ENCODE results near the gene RAB23. TPM values are rescaled to one million over a fixed set of nuclear protein-coding genes. Genes with fewer than 3 reads are reported as not detected.

The RAB23 gene
- total RNA-seq, 1 experiment from 2014 or later: 13.8 TPM

GRCh38 chr6:57210060-57210459 is 12.0 kb downstream of the RAB23 start:
- no peak for DNase-seq
- Histone ChIP-seq H3K4me2 (no peak overlapping the region), H2AFZ (no peak overlapping the region), H3K27me3 (ENCODE audit: insufficient read depth, low read depth) (no peaks in the 10 kb centered on the region), H3K79me2 (ENCODE audit: low read depth) (no peaks in the 10 kb centered on the region; the same call in 1 of the 2 replicates), H3K4me3 (no peak overlapping the region), H3K36me3 (ENCODE audit: low read depth) (0 out of 2 replicates have a peak, but pooled peaks cover 6% of the 10 kb centered on the region), H3K27ac (no peak overlapping the region), H3K9me2 (ENCODE audit: insufficient read depth) (no peaks in the 10 kb centered on the region), H3F3A (ENCODE audit: insufficient read depth, low read depth) (no peaks in the 10 kb centered on the region; the same call in 1 of the 2 replicates), H3K9me3 (ENCODE audit: insufficient read depth, low read depth) (no peaks in the 10 kb centered on the region), H4K20me1 (ENCODE audit: insufficient read depth) (no peaks in the 10 kb centered on the region), H3K4me1 (replicated peaks; ENCODE audit: insufficient read depth) (no peaks in the 10 kb centered on the region)
- intact Hi-C loops (cut with micrococcal nuclease; ENCODE audit: unreplicated experiment): no loop called here
- no TSS peak for BruUV-seq (replicated peaks)
- ChIA-PET POLR2A (ENCODE audit: unreplicated experiment) (no interaction called here), CTCF (no interaction called here)
- TF ChIP-seq, protein P1, sequence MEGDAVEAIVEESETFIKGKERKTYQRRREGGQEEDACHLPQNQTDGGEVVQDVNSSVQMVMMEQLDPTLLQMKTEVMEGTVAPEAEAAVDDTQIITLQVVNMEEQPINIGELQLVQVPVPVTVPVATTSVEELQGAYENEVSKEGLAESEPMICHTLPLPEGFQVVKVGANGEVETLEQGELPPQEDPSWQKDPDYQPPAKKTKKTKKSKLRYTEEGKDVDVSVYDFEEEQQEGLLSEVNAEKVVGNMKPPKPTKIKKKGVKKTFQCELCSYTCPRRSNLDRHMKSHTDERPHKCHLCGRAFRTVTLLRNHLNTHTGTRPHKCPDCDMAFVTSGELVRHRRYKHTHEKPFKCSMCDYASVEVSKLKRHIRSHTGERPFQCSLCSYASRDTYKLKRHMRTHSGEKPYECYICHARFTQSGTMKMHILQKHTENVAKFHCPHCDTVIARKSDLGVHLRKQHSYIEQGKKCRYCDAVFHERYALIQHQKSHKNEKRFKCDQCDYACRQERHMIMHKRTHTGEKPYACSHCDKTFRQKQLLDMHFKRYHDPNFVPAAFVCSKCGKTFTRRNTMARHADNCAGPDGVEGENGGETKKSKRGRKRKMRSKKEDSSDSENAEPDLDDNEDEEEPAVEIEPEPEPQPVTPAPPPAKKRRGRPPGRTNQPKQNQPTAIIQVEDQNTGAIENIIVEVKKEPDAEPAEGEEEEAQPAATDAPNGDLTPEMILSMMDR (conservative IDR thresholded peaks at IDR 0.05): no peak
- TF ChIP-seq EZH2 (IDR thresholded peaks at IDR 0.05; ENCODE audit: low read depth): no peak

- ChIA-PET POLR2A (ENCODE audit: unreplicated experiment) (no interaction called here), CTCF (no interaction called here)
- no peak overlapping the region for H3K4me2 ChIP-seq
- no peak overlapping the region for H3K27ac ChIP-seq
- intact Hi-C loops (cut with micrococcal nuclease; ENCODE audit: unreplicated experiment): no loop called here
- no peaks in the 10 kb centered on the region; the same call in 1 of the 2 replicates for H3K79me2 ChIP-seq (ENCODE audit: low read depth)
- no peaks in the 10 kb centered on the region for H3K27me3 ChIP-seq (ENCODE audit: insufficient read depth, low read depth)
- 0 out of 2 replicates have a peak, but pooled peaks cover 6% of the 10 kb centered on the region for H3K36me3 ChIP-seq (ENCODE audit: low read depth)
- no peak for DNase-seq
- H3K4me3 ChIP-seq: no peak overlapping the region
- no TSS peak for BruUV-seq (replicated peaks)
- TF ChIP-seq, protein P1 (conservative IDR thresholded peaks at IDR 0.05): no peak
- TF ChIP-seq EZH2 (IDR thresholded peaks at IDR 0.05; ENCODE audit: low read depth): no peak
- no peaks in the 10 kb centered on the region for H3K9me3 ChIP-seq (ENCODE audit: insufficient read depth, low read depth)
- no peaks in the 10 kb centered on the region for H3K4me1 ChIP-seq (replicated peaks; ENCODE audit: insufficient read depth)
- no peak overlapping the region for H2AFZ ChIP-seq
- no peaks in the 10 kb centered on the region for H3K9me2 ChIP-seq (ENCODE audit: insufficient read depth)
- no peaks in the 10 kb centered on the region for H4K20me1 ChIP-seq (ENCODE audit: insufficient read depth)
- no peaks in the 10 kb centered on the region; the same call in 1 of the 2 replicates for H3F3A ChIP-seq (ENCODE audit: insufficient read depth, low read depth)
Measured at GRCh38 chr6:57209030-57209429, 13.1 kb downstream of the RAB23 start.

- Histone ChIP-seq H3K9me2 (ENCODE audit: insufficient read depth) (no peaks in the 10 kb centered on the region), H3K4me3 (no peak overlapping the region), H3K79me2 (ENCODE audit: low read depth) (no peaks in the 10 kb centered on the region; the same call in 1 of the 2 replicates), H3F3A (ENCODE audit: insufficient read depth, low read depth) (no peaks in the 10 kb centered on the region; the same call in 1 of the 2 replicates), H3K36me3 (ENCODE audit: low read depth) (0 out of 2 replicates have a peak, but pooled peaks cover 6% of the 10 kb centered on the region), H3K9me3 (ENCODE audit: insufficient read depth, low read depth) (no peaks in the 10 kb centered on the region), H4K20me1 (ENCODE audit: insufficient read depth) (no peaks in the 10 kb centered on the region), H3K27me3 (ENCODE audit: insufficient read depth, low read depth) (no peaks in the 10 kb centered on the region), H3K4me1 (replicated peaks; ENCODE audit: insufficient read depth) (no peaks in the 10 kb centered on the region), H2AFZ (no peak overlapping the region), H3K4me2 (no peak overlapping the region), H3K27ac (no peak overlapping the region)
- no peak for TF ChIP-seq EZH2 (IDR thresholded peaks at IDR 0.05; ENCODE audit: low read depth)
- TF ChIP-seq, protein P1 (conservative IDR thresholded peaks at IDR 0.05): no peak
- ChIA-PET POLR2A (ENCODE audit: unreplicated experiment) (interaction anchor here (0.8 kb wide), 1 partner anchor 563 kb away, joined by 4 read pairs; no protein-coding TSS in a partner anchor), CTCF (no interaction called here)
- DNase-seq: no peak
- BruUV-seq (replicated peaks): no TSS peak
- intact Hi-C loops (cut with micrococcal nuclease; ENCODE audit: unreplicated experiment): no loop called here
Measured at GRCh38 chr6:57207872-57208271, 14.2 kb downstream of the RAB23 start.
